COLO829 (cell line): ENCODE data around the gene NPTX1.

Experiments used
- DNase-seq: peaks from one replicate; pipeline ENCODE4 v3.0.0; 2012; ENCODE audit warnings: low spot score

Gene NPTX1

GRCh38 chr17:80443916-80444643 is 32.3 kb downstream of the NPTX1 start:
- DNase-seq, result no peak

GRCh38 chr17:80443498-80443897 is 32.9 kb downstream of the NPTX1 start:
- no peak for DNase-seq

GRCh38 chr17:80442764-80443163 is 33.6 kb downstream of the NPTX1 start:
- DNase-seq, result no peak

- DNase-seq, result no peak
These were observed 34.1 kb downstream of the NPTX1 start for GRCh38 chr17:80442323-80442659.

- no peak for DNase-seq
These were observed 34.6 kb downstream of the NPTX1 start for GRCh38 chr17:80441598-80442322.

GRCh38 chr17:80441133-80441578 is 35.3 kb downstream of the NPTX1 start:
- DNase-seq, result peak; percentile 67

- DNase-seq, result no peak
These were observed 36.9 kb downstream of the NPTX1 start for GRCh38 chr17:80439499-80439898.

GRCh38 chr17:80438806-80439205 is 37.6 kb downstream of the NPTX1 start:
- DNase-seq, result no peak

GRCh38 chr17:80437532-80437931 is 38.9 kb downstream of the NPTX1 start:
- DNase-seq, result no peak

- DNase-seq, result no peak
These were observed 42.3 kb downstream of the NPTX1 start for GRCh38 chr17:80433916-80434666.

- no peak for DNase-seq
These were observed 43.4 kb downstream of the NPTX1 start for GRCh38 chr17:80432961-80433550.

GRCh38 chr17:80432350-80432955 is 44.0 kb downstream of the NPTX1 start:
- no peak for DNase-seq

GRCh38 chr17:80431246-80432195 is 44.9 kb downstream of the NPTX1 start:
- no peak for DNase-seq

GRCh38 chr17:80430446-80431245 is 45.8 kb downstream of the NPTX1 start:
- no peak for DNase-seq

- DNase-seq, result no peak
These were observed 46.8 kb downstream of the NPTX1 start for GRCh38 chr17:80429356-80430275.

- DNase-seq, result no peak
These were observed 47.6 kb downstream of the NPTX1 start for GRCh38 chr17:80428796-80429195.

- DNase-seq, result no peak
These were observed 48.0 kb downstream of the NPTX1 start for GRCh38 chr17:80428363-80428762.

- DNase-seq, result no peak
These were observed 48.8 kb downstream of the NPTX1 start for GRCh38 chr17:80427366-80428282.
